Duodenal mucosa (tissue), 2 donors: ENCODE data around the gene CBX5.

Source experiments
- H3K27ac ChIP-seq: one replicate; pipeline ENCODE4 v1.7.0; 2013; ENCODE audit warnings: low read depth, low read length
- H3K27me3 ChIP-seq, 2 donors: one replicate each; pipeline ENCODE4 v1.7.0; 2013; ENCODE audit warnings: low read length in 2 of 2, control low read depth in 1 of 2; ENCODE audit not compliant: insufficient read depth in 2 of 2, control insufficient read depth in 1 of 2
- H3K36me3 ChIP-seq, 2 donors: one replicate each; pipeline ENCODE4 v1.7.0; 2013; ENCODE audit warnings: low read length in 2 of 2, control low read depth in 1 of 2; ENCODE audit not compliant: insufficient read depth in 2 of 2, control insufficient read depth in 1 of 2
- H3K4me1 ChIP-seq, 2 donors: one replicate each; pipeline ENCODE4 v1.7.0; 2013; ENCODE audit warnings: low read length in 2 of 2, control low read depth in 1 of 2; ENCODE audit not compliant: insufficient read depth in 2 of 2, control insufficient read depth in 1 of 2
- H3K4me3 ChIP-seq, 2 donors: one replicate each; pipeline ENCODE4 v1.7.0; 2013; ENCODE audit warnings: low read length in 2 of 2, low read depth in 1 of 2
- H3K9ac ChIP-seq, 2 donors: one replicate each; pipeline ENCODE4 v1.7.0; 2013; ENCODE audit warnings: low read length in 2 of 2, low read depth in 1 of 2
- H3K9me3 ChIP-seq, 2 donors: one replicate each; pipeline ENCODE4 v1.7.0; 2013; ENCODE audit warnings: low read length in 2 of 2, control low read depth in 1 of 2; ENCODE audit not compliant: control insufficient read depth in 1 of 2

CBX5 gene

GRCh38 chr12:54265364-54265812 is 14.5 kb downstream of the CBX5 start:
- H3K4me1 ChIP-seq, result no peaks in the 10 kb centered on the region
- no peaks in the 10 kb centered on the region for H3K27me3 ChIP-seq
- no peaks in the 10 kb centered on the region for H3K36me3 ChIP-seq
- H3K9me3 ChIP-seq, result no peaks in the 10 kb centered on the region
- H3K4me3 ChIP-seq, result no peak overlapping the region
- no peak overlapping the region for H3K9ac ChIP-seq
- H3K27ac ChIP-seq, result no peak overlapping the region

GRCh38 chr12:54262403-54262925 is 17.5 kb downstream of the CBX5 start:
- no peaks in the 10 kb centered on the region for H3K36me3 ChIP-seq
- no peaks in the 10 kb centered on the region for H3K9me3 ChIP-seq
- H3K27ac ChIP-seq, result no peak overlapping the region
- H3K4me1 ChIP-seq, result peaks cover 0 to 11% of the 10 kb centered on the region in 2 donors
- no peaks in the 10 kb centered on the region for H3K27me3 ChIP-seq
- H3K9ac ChIP-seq, result no peak overlapping the region
- no peak overlapping the region for H3K4me3 ChIP-seq

GRCh38 chr12:54261815-54262402 is 18.0 kb downstream of the CBX5 start:
- Histone ChIP-seq H3K4me3 (no peak overlapping the region), H3K27me3 (no peaks in the 10 kb centered on the region), H3K9me3 (no peaks in the 10 kb centered on the region), H3K4me1 (peaks cover 0 to 11% of the 10 kb centered on the region in 2 donors), H3K27ac (no peak overlapping the region), H3K36me3 (peaks cover 0 to 4% of the 10 kb centered on the region in 2 donors), H3K9ac (no peak overlapping the region)

- no peaks in the 10 kb centered on the region for H3K27me3 ChIP-seq
- H3K36me3 ChIP-seq, result peaks cover 12 to 20% of the 10 kb centered on the region in 2 donors
- H3K27ac ChIP-seq, result peak overlapping the region; percentile 17
- peaks cover 0 to 11% of the 10 kb centered on the region in 2 donors for H3K4me1 ChIP-seq
- no peaks in the 10 kb centered on the region for H3K9me3 ChIP-seq
- H3K9ac ChIP-seq, result peak overlapping the region in 1 of 2 donors; percentile 64
- peak overlapping the region; percentile 38 to 59 for H3K4me3 ChIP-seq
Observed at GRCh38 chr12:54259194-54260011, 20.5 kb downstream of the CBX5 start.

GRCh38 chr12:54258201-54258681 is 21.7 kb downstream of the CBX5 start:
- Histone ChIP-seq H3K27ac (no peak overlapping the region), H3K9ac (no peak overlapping the region), H3K36me3 (peaks cover 12 to 20% of the 10 kb centered on the region in 2 donors), H3K9me3 (no peaks in the 10 kb centered on the region), H3K4me1 (peaks cover 0 to 11% of the 10 kb centered on the region in 2 donors), H3K4me3 (no peak overlapping the region), H3K27me3 (no peaks in the 10 kb centered on the region)

GRCh38 chr12:54257332-54257731 is 22.6 kb downstream of the CBX5 start:
- Histone ChIP-seq H3K27me3 (no peaks in the 10 kb centered on the region), H3K9me3 (no peaks in the 10 kb centered on the region), H3K27ac (no peak overlapping the region), H3K4me1 (peaks cover 0 to 11% of the 10 kb centered on the region in 2 donors), H3K9ac (no peak overlapping the region), H3K36me3 (peaks cover 12 to 20% of the 10 kb centered on the region in 2 donors), H3K4me3 (no peak overlapping the region)

- H3K27me3 ChIP-seq, result no peaks in the 10 kb centered on the region
- peaks cover 12 to 29% of the 10 kb centered on the region in 2 donors for H3K36me3 ChIP-seq
- no peak overlapping the region for H3K4me3 ChIP-seq
- no peaks in the 10 kb centered on the region for H3K4me1 ChIP-seq
- no peak overlapping the region for H3K9ac ChIP-seq
- H3K27ac ChIP-seq, result no peak overlapping the region
- no peaks in the 10 kb centered on the region for H3K9me3 ChIP-seq
Observed at GRCh38 chr12:54253240-54253639, 26.7 kb downstream of the CBX5 start.

- no peaks in the 10 kb centered on the region for H3K27me3 ChIP-seq
- no peak overlapping the region for H3K4me3 ChIP-seq
- H3K27ac ChIP-seq, result no peak overlapping the region
- no peaks in the 10 kb centered on the region for H3K9me3 ChIP-seq
- no peak overlapping the region for H3K9ac ChIP-seq
- peaks cover 8 to 34% of the 10 kb centered on the region in 2 donors for H3K36me3 ChIP-seq
- no peaks in the 10 kb centered on the region for H3K4me1 ChIP-seq
Observed at GRCh38 chr12:54251667-54252284, 28.1 kb downstream of the CBX5 start.

GRCh38 chr12:54249489-54249888 is 30.4 kb downstream of the CBX5 start:
- no peak overlapping the region for H3K4me3 ChIP-seq
- H3K36me3 ChIP-seq, result peaks cover 0 to 20% of the 10 kb centered on the region in 2 donors
- no peaks in the 10 kb centered on the region for H3K27me3 ChIP-seq
- no peak overlapping the region for H3K27ac ChIP-seq
- no peak overlapping the region for H3K9ac ChIP-seq
- H3K9me3 ChIP-seq, result no peaks in the 10 kb centered on the region
- no peaks in the 10 kb centered on the region for H3K4me1 ChIP-seq
